D721Med (cell line): ENCODE data around the gene WDR26.
A peak's percentile ranks its signal among the peaks of the same experiment; 100 is the strongest.
"Not testable (repeated sequence)": the region's sequence is repeated elsewhere in the genome, so short reads cannot be mapped to it uniquely, and the experiment has no call there.

Experiments used
- DNase-seq: peaks from one replicate; pipeline ENCODE4 v3.0.0; 2011; ENCODE audit warnings: low spot score; ENCODE audit not compliant: insufficient read length
- FAIRE-seq: peaks from 2 replicates; lab custom pipeline; 2011; peaks lifted over from hg19 to GRCh38; lab: Jason Lieb, UNC
- CTCF ChIP-seq: IDR thresholded peaks from 2 replicates; pipeline ENCODE4 v1.5.1; 2012; ENCODE audit warnings: mild to moderate bottlenecking, control low read depth; ENCODE audit not compliant: insufficient read depth; ENCODE audit errors: missing control alignments

Gene WDR26

GRCh38 chr1:224343679-224344078, 90.9 kb downstream of the WDR26 start:
- DNase-seq = no peak
- FAIRE-seq = no peak

GRCh38 chr1:224340453-224341384, 93.9 kb downstream of the WDR26 start:
- not testable (repeated sequence) for DNase-seq, FAIRE-seq

More at GRCh38 chr1:224343679-224344078, 90.9 kb downstream of the WDR26 start:
- TF ChIP-seq CTCF = no peak

- no peak for TF ChIP-seq CTCF
- FAIRE-seq (peak; percentile 44), DNase-seq (no peak)
Observed at GRCh38 chr1:224339442-224340033, 95.1 kb downstream of the WDR26 start.

GRCh38 chr1:224338150-224338838, 96.3 kb downstream of the WDR26 start:
- FAIRE-seq = no peak
- no peak for TF ChIP-seq CTCF
- DNase-seq = no peak
